HG03575 (cell line): Measurements from ENCODE around the gene PSMB9.
"Not testable (repeated sequence)": the region's sequence is repeated elsewhere in the genome, so short reads cannot be mapped to it uniquely, and the experiment has no call there.

Experiments
- ATAC-seq: cut with Tn5 transposase; IDR thresholded peaks from one replicate; pipeline ENCODE4 v1.9.1; 2021; ENCODE audit not compliant: unreplicated experiment, insufficient number of reproducible peaks, low FRiP score; ENCODE audit errors: extremely low read depth

PSMB9 gene

GRCh38 chr6:32853541-32854375 is at the start of gene PSMB9, which contains the start of gene TAP1:
Gene PSMB9, plus strand, starts transcription at chr6:32854192. Its CDS starts 38 bp downstream, at chr6:32854230.
Gene TAP1, minus strand, starts transcription at chr6:32853704. Its CDS starts 68 bp downstream, at chr6:32853636.
- ATAC-seq, result no peak

- ATAC-seq, result not testable (repeated sequence)
Measured at GRCh38 chr6:32805404-32805803, 48.6 kb upstream of the PSMB9 start.

- ATAC-seq, result no peak
Measured at GRCh38 chr6:32807020-32807580, 46.9 kb upstream of the PSMB9 start.

GRCh38 chr6:32809171-32809570 is 44.8 kb upstream of the PSMB9 start:
- ATAC-seq, result no peak

GRCh38 chr6:32814145-32814544 is 39.8 kb upstream of the PSMB9 start:
- no peak for ATAC-seq

GRCh38 chr6:32815115-32815514 is 38.9 kb upstream of the PSMB9 start:
- ATAC-seq, result no peak

GRCh38 chr6:32815996-32816395 is 38.0 kb upstream of the PSMB9 start:
- no peak for ATAC-seq

- ATAC-seq, result no peak
Measured at GRCh38 chr6:32816746-32817204, 37.2 kb upstream of the PSMB9 start, which contains the start of gene HLA-DOB. Gene HLA-DOB, minus strand, starts transcription at chr6:32817002. Its CDS starts 51 bp downstream, at chr6:32816951.

GRCh38 chr6:32818867-32819266 is 35.1 kb upstream of the PSMB9 start:
- no peak for ATAC-seq

GRCh38 chr6:32819729-32820128 is 34.3 kb upstream of the PSMB9 start:
- ATAC-seq, result no peak

- ATAC-seq, result no peak
Measured at GRCh38 chr6:32825966-32826365, 28.0 kb upstream of the PSMB9 start.

GRCh38 chr6:32827025-32827424 is 27.0 kb upstream of the PSMB9 start:
- ATAC-seq, result no peak

- no peak for ATAC-seq
Measured at GRCh38 chr6:32829495-32829894, 24.5 kb upstream of the PSMB9 start.

GRCh38 chr6:32830017-32830416 is 24.0 kb upstream of the PSMB9 start:
- no peak for ATAC-seq

GRCh38 chr6:32830936-32831335 is 23.1 kb upstream of the PSMB9 start:
- no peak for ATAC-seq

GRCh38 chr6:32832535-32832934 is 21.5 kb upstream of the PSMB9 start:
- no peak for ATAC-seq

GRCh38 chr6:32833664-32834063 is 20.3 kb upstream of the PSMB9 start:
- no peak for ATAC-seq

GRCh38 chr6:32835167-32835893 is 18.7 kb upstream of the PSMB9 start:
- ATAC-seq, result no peak

- ATAC-seq, result no peak
Measured at GRCh38 chr6:32836873-32837272, 17.1 kb upstream of the PSMB9 start.
